Loucy (cell line): Measurements from ENCODE around the gene GNE.
"Not testable (repeated sequence)": the region's sequence is repeated elsewhere in the genome, so short reads cannot be mapped to it uniquely, and the experiment has no call there.

Experiments
- H2AFZ ChIP-seq: fragments of 200-600 bp; sonication (generic); 2 replicates; pipeline ENCODE4 v1.6.0; 2016; ENCODE audit warnings: antibody characterized with exemption, mild to moderate bottlenecking, low read length, moderate library complexity
- H3F3A ChIP-seq: fragments of 200-600 bp; 2 replicates; pipeline ENCODE4 v1.6.0; 2016; ENCODE audit warnings: antibody characterized with exemption, low read depth, mild to moderate bottlenecking
- H3K27me3 ChIP-seq: fragments of 200-600 bp; sonication (generic); 2 replicates; pipeline ENCODE4 v1.6.1; 2014; ENCODE audit warnings: low read length, mild to moderate bottlenecking; ENCODE audit not compliant: insufficient read depth, poor library complexity, severe bottlenecking
- H3K36me3 ChIP-seq: fragments of 200-600 bp; sonication (generic); 2 replicates; pipeline ENCODE4 v1.6.1; 2016; ENCODE audit warnings: low read length; ENCODE audit not compliant: insufficient read depth
- H3K4me1 ChIP-seq: fragments of 200-600 bp; sonication (generic); 2 replicates; pipeline ENCODE4 v1.5.1; 2014; ENCODE audit warnings: low read length, mild to moderate bottlenecking; ENCODE audit not compliant: insufficient read depth, poor library complexity, severe bottlenecking
- H3K4me2 ChIP-seq: fragments of 200-600 bp; sonication (generic); 2 replicates; pipeline ENCODE4 v1.6.0; 2014; ENCODE audit warnings: antibody characterized with exemption, low read length, low read depth, mild to moderate bottlenecking; ENCODE audit not compliant: poor library complexity, severe bottlenecking
- H3K4me3 ChIP-seq: fragments of 200-600 bp; sonication (generic); 2 replicates; pipeline ENCODE4 v1.5.1; 2014; ENCODE audit warnings: low read length, mild to moderate bottlenecking, mixed read lengths; ENCODE audit not compliant: poor library complexity, severe bottlenecking
- H3K79me2 ChIP-seq: fragments of 200-600 bp; sonication (generic); 2 replicates; pipeline ENCODE4 v1.6.1; 2014; ENCODE audit warnings: low read length; ENCODE audit not compliant: insufficient read depth
- H3K9ac ChIP-seq: fragments of 200-600 bp; sonication (generic); 2 replicates; pipeline ENCODE4 v1.6.0; 2014; ENCODE audit warnings: mild to moderate bottlenecking, low read depth, low read length, moderate library complexity; ENCODE audit not compliant: poor library complexity, severe bottlenecking
- H3K9me2 ChIP-seq: fragments of 200-600 bp; sonication (generic); replicated peaks from 2 replicates; pipeline ENCODE4 v1.6.1; 2016; ENCODE audit warnings: low read depth, low read length, mixed read lengths
- H3K9me3 ChIP-seq: fragments of 200-600 bp; sonication (generic); 2 replicates; pipeline ENCODE4 v1.6.1; 2014; ENCODE audit warnings: mild to moderate bottlenecking, antibody characterized with exemption, low read length, low read depth; ENCODE audit not compliant: insufficient read depth
- H4K20me1 ChIP-seq: fragments of 200-600 bp; sonication (generic); 2 replicates; pipeline ENCODE4 v1.6.0; 2014; ENCODE audit warnings: antibody characterized with exemption, low read length, mild to moderate bottlenecking; ENCODE audit not compliant: insufficient read depth, poor library complexity, severe bottlenecking
- EZH2phosphoT487 ChIP-seq: fragments of 200-600 bp; IDR thresholded peaks from 2 replicates; pipeline ENCODE4 v1.6.1; 2018; ENCODE audit warnings: antibody characterized with exemption, mild to moderate bottlenecking, moderate library complexity, borderline replicate concordance
- TF ChIP-seq, protein P1 (sequence below): fragments of 200-600 bp; sonication (generic); conservative IDR thresholded peaks from 2 replicates; pipeline ENCODE4 v1.5.1; 2014; ENCODE audit warnings: mild to moderate bottlenecking, antibody characterized with exemption, low read length

The GNE gene

DNA sequence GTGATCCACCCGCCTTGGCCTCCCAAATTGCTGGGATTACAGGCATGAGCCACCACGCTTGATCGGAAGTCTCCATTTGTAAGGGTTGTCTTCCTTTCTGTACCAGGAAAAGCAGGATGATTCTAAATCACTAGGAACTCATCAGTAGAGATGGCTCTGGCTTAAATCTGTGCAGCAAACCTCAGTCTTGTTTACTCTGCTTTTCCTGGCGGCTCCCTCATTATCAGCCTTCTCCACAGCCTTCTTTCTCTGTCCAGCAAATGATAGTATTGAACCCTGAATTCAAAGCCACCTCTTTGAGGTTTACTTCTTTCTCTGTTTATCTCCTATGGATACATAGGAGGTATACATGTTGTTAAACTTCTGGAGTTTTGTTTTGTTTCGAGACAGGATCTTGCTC is 43.0 kb upstream of the GNE start:
- Histone ChIP-seq H3K4me1 (peaks cover under 1% of the 10 kb centered on the region), H3K79me2 (no peaks in the 10 kb centered on the region), H3K4me3 (no peak overlapping the region), H4K20me1 (no peaks in the 10 kb centered on the region), H3F3A (no peaks in the 10 kb centered on the region), H3K27me3 (no peaks in the 10 kb centered on the region), H3K36me3 (no peaks in the 10 kb centered on the region), H3K9ac (no peak overlapping the region), H3K9me2 (no peaks in the 10 kb centered on the region), H3K4me2 (no peak overlapping the region), H3K9me3 (no peaks in the 10 kb centered on the region), H2AFZ (no peak overlapping the region)
- TF ChIP-seq, protein P1, sequence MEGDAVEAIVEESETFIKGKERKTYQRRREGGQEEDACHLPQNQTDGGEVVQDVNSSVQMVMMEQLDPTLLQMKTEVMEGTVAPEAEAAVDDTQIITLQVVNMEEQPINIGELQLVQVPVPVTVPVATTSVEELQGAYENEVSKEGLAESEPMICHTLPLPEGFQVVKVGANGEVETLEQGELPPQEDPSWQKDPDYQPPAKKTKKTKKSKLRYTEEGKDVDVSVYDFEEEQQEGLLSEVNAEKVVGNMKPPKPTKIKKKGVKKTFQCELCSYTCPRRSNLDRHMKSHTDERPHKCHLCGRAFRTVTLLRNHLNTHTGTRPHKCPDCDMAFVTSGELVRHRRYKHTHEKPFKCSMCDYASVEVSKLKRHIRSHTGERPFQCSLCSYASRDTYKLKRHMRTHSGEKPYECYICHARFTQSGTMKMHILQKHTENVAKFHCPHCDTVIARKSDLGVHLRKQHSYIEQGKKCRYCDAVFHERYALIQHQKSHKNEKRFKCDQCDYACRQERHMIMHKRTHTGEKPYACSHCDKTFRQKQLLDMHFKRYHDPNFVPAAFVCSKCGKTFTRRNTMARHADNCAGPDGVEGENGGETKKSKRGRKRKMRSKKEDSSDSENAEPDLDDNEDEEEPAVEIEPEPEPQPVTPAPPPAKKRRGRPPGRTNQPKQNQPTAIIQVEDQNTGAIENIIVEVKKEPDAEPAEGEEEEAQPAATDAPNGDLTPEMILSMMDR: no peak
- TF ChIP-seq EZH2phosphoT487: no peak

DNA sequence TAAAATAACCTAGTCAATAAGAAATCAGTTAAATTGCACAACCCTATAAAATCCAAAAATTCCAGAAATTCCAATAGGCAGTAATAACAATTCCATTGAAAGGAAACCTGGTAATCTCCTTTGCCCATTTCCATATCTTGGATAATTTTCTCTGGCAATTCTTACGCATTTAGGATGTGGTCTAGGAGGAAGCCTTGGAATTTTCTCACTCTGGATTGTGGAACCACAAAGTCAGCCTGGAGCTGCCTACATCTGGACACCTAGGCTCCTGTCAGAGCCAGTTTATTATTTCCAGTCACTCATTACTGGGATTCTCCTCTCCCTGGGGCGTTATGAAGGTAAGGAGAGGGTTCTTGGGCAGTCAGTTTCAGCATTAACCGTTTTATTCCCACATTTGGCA is 40.3 kb upstream of the GNE start:
- Histone ChIP-seq H3K27me3 (no peaks in the 10 kb centered on the region), H3K4me2 (no peak overlapping the region), H4K20me1 (no peaks in the 10 kb centered on the region), H3K4me3 (no peak overlapping the region), H3K4me1 (no peaks in the 10 kb centered on the region), H3K79me2 (no peaks in the 10 kb centered on the region), H3K9ac (no peak overlapping the region), H3K9me2 (no peaks in the 10 kb centered on the region), H3K36me3 (no peaks in the 10 kb centered on the region), H3F3A (no peaks in the 10 kb centered on the region), H2AFZ (no peak overlapping the region), H3K9me3 (no peaks in the 10 kb centered on the region)
- TF ChIP-seq, protein P1: no peak
- TF ChIP-seq EZH2phosphoT487: no peak

DNA sequence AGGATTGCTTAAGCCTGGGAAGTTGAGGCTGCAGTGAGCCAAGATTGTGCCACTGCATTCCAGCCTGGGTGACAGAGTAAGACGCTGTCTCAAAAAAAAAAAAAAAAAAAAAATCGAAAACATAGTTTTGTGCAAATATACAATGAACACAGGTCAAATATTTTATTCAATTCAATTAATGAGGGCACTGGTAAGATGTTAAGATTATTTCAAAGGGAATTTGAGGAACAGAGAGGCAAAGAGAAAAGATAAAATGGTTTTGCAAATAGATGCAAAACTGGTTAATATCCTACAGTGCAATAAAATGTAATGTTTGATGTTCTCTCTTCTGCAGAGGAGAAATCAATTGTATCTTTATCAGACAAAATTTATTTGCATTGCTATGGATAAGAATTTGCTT is 39.5 kb upstream of the GNE start:
- H3K4me3 ChIP-seq: no peak overlapping the region
- H3K4me1 ChIP-seq: no peaks in the 10 kb centered on the region
- H2AFZ ChIP-seq: no peak overlapping the region
- no peak overlapping the region for H3K9ac ChIP-seq
- H3K27me3 ChIP-seq: no peaks in the 10 kb centered on the region
- no peaks in the 10 kb centered on the region for H3K36me3 ChIP-seq
- no peaks in the 10 kb centered on the region for H3K79me2 ChIP-seq
- no peaks in the 10 kb centered on the region for H3F3A ChIP-seq
- H3K9me2 ChIP-seq: no peaks in the 10 kb centered on the region
- TF ChIP-seq, protein P1: no peak
- no peak for TF ChIP-seq EZH2phosphoT487
- no peaks in the 10 kb centered on the region for H4K20me1 ChIP-seq
- H3K4me2 ChIP-seq: no peak overlapping the region
- H3K9me3 ChIP-seq: no peaks in the 10 kb centered on the region

DNA sequence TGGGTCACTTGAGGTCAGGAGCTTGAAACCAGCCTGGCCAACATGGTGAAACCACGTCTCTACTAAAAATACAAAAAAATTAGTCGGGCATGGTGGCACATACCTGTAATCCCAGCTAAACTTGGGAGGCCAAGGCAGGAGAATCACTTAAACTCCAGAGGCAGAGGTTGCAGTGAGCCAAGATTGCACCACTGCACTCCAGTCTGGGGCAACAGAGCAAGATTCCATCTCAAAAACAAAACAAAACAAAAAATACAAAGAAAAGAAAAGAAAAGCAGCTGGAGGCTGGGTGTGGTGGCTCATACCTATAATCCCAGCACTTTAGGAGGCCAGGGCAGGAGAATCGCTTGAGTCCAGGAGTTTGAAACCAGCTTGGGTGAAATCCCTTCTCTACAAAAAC is 36.7 kb upstream of the GNE start:
- H3F3A ChIP-seq, H3K36me3 ChIP-seq, H3K4me1 ChIP-seq, H3K79me2 ChIP-seq, H3K4me2 ChIP-seq, H3K9me2 ChIP-seq, H4K20me1 ChIP-seq, H3K9ac ChIP-seq, H3K27me3 ChIP-seq, H3K4me3 ChIP-seq, H3K9me3 ChIP-seq, H2AFZ ChIP-seq: not testable (repeated sequence)
